WTC11 (cell line): ENCODE results near the gene LZIC. TPM values are rescaled to one million over a fixed set of nuclear protein-coding genes. Genes with fewer than 3 reads are reported as not detected.
A peak's percentile ranks its signal among the peaks of the same experiment; 100 is the strongest.

Experiments used
- ATAC-seq: fragments of 200-7000 bp; cut with Tn5 transposase; 2 replicates; pipeline ENCODE4 v1.10.0; 2021; ENCODE audit warnings: mild to moderate bottlenecking, moderate library complexity
- CTCF ChIA-PET: fragments of 300-600 bp; sonication (Branson Sonifier 250); formaldehyde crosslinking; loops from one replicate; lab custom pipeline; 2021; ENCODE audit warnings: antibody characterized with exemption; lab: Charles Lee
- POLR2A ChIA-PET: fragments of 350-600 bp; sonication (Branson Sonifier 250); formaldehyde crosslinking; loops from one replicate; lab custom pipeline; 2021; ENCODE audit warnings: antibody characterized with exemption; lab: Charles Lee
- DNase-seq: peaks from one replicate; pipeline ENCODE4 v3.0.0; 2021; ENCODE audit warnings: low spot score
- H3K27ac Mint-ChIP-seq: 2 replicates; pipeline ENCODE4 v1.8.0; 2021; ENCODE audit warnings: mixed read lengths
- H3K27me3 Mint-ChIP-seq: 2 replicates; pipeline ENCODE4 v1.8.0; 2021; ENCODE audit warnings: low read depth, mild to moderate bottlenecking, moderate library complexity, mixed read lengths
- H3K36me3 Mint-ChIP-seq: 2 replicates; pipeline ENCODE4 v1.8.0; 2021; ENCODE audit warnings: mixed read lengths
- H3K4me1 Mint-ChIP-seq: 2 replicates; pipeline ENCODE4 v1.8.0; 2022; ENCODE audit warnings: mixed read lengths
- H3K4me3 Mint-ChIP-seq: 2 replicates; pipeline ENCODE4 v1.8.0; 2021; ENCODE audit warnings: mild to moderate bottlenecking, moderate library complexity, mixed read lengths
- H3K9me3 Mint-ChIP-seq: 2 replicates; pipeline ENCODE4 v1.8.0; 2021; ENCODE audit warnings: mixed read lengths
- AR ChIP-seq: fragments of 250-450 bp; sonication (Bioruptor Pico); IDR thresholded peaks from 2 replicates; pipeline ENCODE4 v1.9.0; 2021; ENCODE audit warnings: mild to moderate bottlenecking
- E2F4 ChIP-seq: sonication (generic); formaldehyde crosslinking; IDR thresholded peaks from 2 replicates; pipeline ENCODE4 v1.8.1; 2022; ENCODE audit warnings: low read depth, mild to moderate bottlenecking, moderate library complexity, missing genetic modification reagents, borderline replicate concordance
- ETV6 ChIP-seq: sonication (generic); formaldehyde crosslinking; IDR thresholded peaks from 2 replicates; pipeline ENCODE4 v1.8.1; 2022; ENCODE audit warnings: mild to moderate bottlenecking, missing genetic modification reagents
- FOXK1 ChIP-seq: sonication (generic); formaldehyde crosslinking; IDR thresholded peaks from 2 replicates; pipeline ENCODE4 v1.8.0; 2022; ENCODE audit warnings: mild to moderate bottlenecking, moderate library complexity, missing genetic modification reagents
- IRF2 ChIP-seq: sonication (generic); formaldehyde crosslinking; IDR thresholded peaks from 2 replicates; pipeline ENCODE4 v1.8.0; 2022; ENCODE audit warnings: low read depth, missing genetic modification reagents, borderline replicate concordance
- MAX ChIP-seq: sonication (generic); formaldehyde crosslinking; IDR thresholded peaks from 2 replicates; pipeline ENCODE4 v1.8.0; 2022; ENCODE audit warnings: mild to moderate bottlenecking, missing genetic modification reagents
- MXD4 ChIP-seq: fragments of 250-450 bp; sonication (Bioruptor Pico); IDR thresholded peaks from 2 replicates; pipeline ENCODE4 v1.8.0; 2021; ENCODE audit warnings: mild to moderate bottlenecking, moderate library complexity, borderline replicate concordance
- MYBL2 ChIP-seq: sonication (generic); formaldehyde crosslinking; IDR thresholded peaks from 2 replicates; pipeline ENCODE4 v1.8.1; 2023; ENCODE audit warnings: mild to moderate bottlenecking, moderate library complexity, missing genetic modification reagents
- NFYB ChIP-seq: sonication (generic); formaldehyde crosslinking; conservative IDR thresholded peaks from 2 replicates; pipeline ENCODE4 v1.8.0; 2022; ENCODE audit warnings: low read depth, missing genetic modification reagents
- OVOL2 ChIP-seq: fragments of 250-450 bp; sonication (Bioruptor Pico); IDR thresholded peaks from 2 replicates; pipeline ENCODE4 v1.9.0; 2021; ENCODE audit warnings: mild to moderate bottlenecking, borderline replicate concordance
- PRRX2 ChIP-seq: fragments of 250-450 bp; sonication (Bioruptor Pico); IDR thresholded peaks from 2 replicates; pipeline ENCODE4 v1.8.0; 2021; ENCODE audit warnings: mild to moderate bottlenecking
- SP1 ChIP-seq: sonication (generic); formaldehyde crosslinking; conservative IDR thresholded peaks from 2 replicates; pipeline ENCODE4 v1.8.1; 2022; ENCODE audit warnings: missing genetic modification reagents
- ZNF219 ChIP-seq: sonication (generic); formaldehyde crosslinking; IDR thresholded peaks from 2 replicates; pipeline ENCODE4 v1.8.0; 2023; ENCODE audit warnings: missing genetic modification reagents, mild to moderate bottlenecking, borderline replicate concordance
- ZNF396 ChIP-seq: fragments of 250-450 bp; sonication (Bioruptor Pico); IDR thresholded peaks from 2 replicates; pipeline ENCODE4 v1.8.0; 2021; ENCODE audit warnings: mild to moderate bottlenecking, moderate library complexity, borderline replicate concordance
- ZNF423 ChIP-seq: fragments of 250-450 bp; sonication (Bioruptor Pico); IDR thresholded peaks from 2 replicates; pipeline ENCODE4 v2.1.2; 2022; ENCODE audit warnings: mild to moderate bottlenecking, moderate library complexity
- total RNA-seq: library from RNA; stranded (reverse); gene quantifications from 3 replicates; pipeline ENCODE4 v1.2.3, GENCODE V29; 2021
- TF ChIP-seq, protein P1 (sequence below): fragments of 250-450 bp; sonication (Bioruptor Pico); IDR thresholded peaks from 2 replicates; pipeline ENCODE4 v1.8.0; 2021; ENCODE audit warnings: mild to moderate bottlenecking
- TF ChIP-seq, protein P2 (sequence below): sonication (generic); formaldehyde crosslinking; IDR thresholded peaks from 2 replicates; pipeline ENCODE4 v1.8.0; 2022; ENCODE audit warnings: mild to moderate bottlenecking, missing genetic modification reagents

The LZIC gene
- total RNA-seq, 1 experiment from 2014 or later: 16.9 TPM

DNA sequence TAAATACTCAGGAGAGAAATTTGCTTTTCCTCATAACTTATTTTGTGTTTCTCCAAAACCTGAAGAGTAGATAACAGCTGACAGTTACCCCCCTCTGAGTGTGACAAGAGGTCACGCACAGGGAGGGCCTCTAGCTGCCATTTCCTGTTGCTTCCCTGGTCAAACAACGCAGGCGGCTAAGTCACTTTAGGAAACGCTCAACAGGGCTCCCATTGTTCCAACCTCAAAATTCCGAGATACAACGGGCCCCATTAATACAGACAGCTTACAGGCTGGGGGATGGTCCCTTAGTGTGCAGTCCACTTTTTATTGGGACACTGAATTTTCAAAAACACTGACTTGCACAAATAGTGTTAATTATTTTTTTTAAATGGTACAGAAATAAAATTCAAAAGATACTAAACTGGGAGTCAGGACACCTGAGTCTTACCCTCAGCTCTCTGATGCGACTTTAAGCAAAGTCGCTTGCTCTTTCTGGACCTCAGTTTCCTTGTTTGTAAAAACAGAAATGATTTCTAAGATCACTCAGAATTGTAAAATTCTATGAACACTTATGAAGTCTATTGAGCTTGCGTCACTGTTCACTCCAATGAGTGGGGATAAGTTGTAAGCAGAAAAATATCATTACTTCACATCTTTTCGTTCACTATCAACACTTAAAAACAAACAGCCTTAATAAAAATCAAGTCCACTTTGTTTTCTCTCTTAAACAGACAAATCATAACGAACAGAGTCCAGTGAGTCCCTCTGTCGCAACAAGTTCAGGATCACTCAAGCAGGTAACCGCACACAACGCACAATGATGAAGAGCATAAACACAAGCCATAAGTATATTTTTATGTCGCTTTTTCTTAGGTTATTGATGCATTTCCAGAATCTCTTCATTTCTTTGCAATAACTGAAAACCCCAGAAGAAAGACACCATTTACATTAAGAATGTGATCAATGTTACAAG is 13.5 kb downstream of the LZIC start (continued):
- peak; percentile 85 for TF ChIP-seq ZNF423 (CRISPR knock-in tag)
- peak; percentile 73 for TF ChIP-seq ETV6 (CRISPR knock-in tag)
- no peak for TF ChIP-seq OVOL2 (CRISPR knock-in tag)
- TF ChIP-seq, protein P1, sequence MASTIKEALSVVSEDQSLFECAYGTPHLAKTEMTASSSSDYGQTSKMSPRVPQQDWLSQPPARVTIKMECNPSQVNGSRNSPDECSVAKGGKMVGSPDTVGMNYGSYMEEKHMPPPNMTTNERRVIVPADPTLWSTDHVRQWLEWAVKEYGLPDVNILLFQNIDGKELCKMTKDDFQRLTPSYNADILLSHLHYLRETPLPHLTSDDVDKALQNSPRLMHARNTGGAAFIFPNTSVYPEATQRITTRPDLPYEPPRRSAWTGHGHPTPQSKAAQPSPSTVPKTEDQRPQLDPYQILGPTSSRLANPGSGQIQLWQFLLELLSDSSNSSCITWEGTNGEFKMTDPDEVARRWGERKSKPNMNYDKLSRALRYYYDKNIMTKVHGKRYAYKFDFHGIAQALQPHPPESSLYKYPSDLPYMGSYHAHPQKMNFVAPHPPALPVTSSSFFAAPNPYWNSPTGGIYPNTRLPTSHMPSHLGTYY (CRISPR knock-in tag): no peak
- TF ChIP-seq NFYB (CRISPR knock-in tag): no peak
- TF ChIP-seq SP1 (CRISPR knock-in tag): peak; percentile 55; the same call in 1 of the 2 replicates

GRCh38 chr1:9927259-9927658 is 15.9 kb downstream of the LZIC start:
- ChIA-PET CTCF (interaction anchor here (1.1 to 1.3 kb wide), 3 partner anchors 11 to 235 kb away, joined by 3 to 4 read pairs (median 3); no protein-coding TSS in a partner anchor), POLR2A (no interaction called here)
- no peaks in the 10 kb centered on the region for H3K9me3 Mint-ChIP-seq
- no peak overlapping the region for H3K4me3 Mint-ChIP-seq
- H3K36me3 Mint-ChIP-seq: peaks cover 14% of the 10 kb centered on the region
- H3K27ac Mint-ChIP-seq: peak overlapping the region; percentile 79
- peaks cover 55% of the 10 kb centered on the region for H3K4me1 Mint-ChIP-seq
- TF ChIP-seq FOXK1 (CRISPR knock-in tag): no peak
- TF ChIP-seq, protein P2, sequence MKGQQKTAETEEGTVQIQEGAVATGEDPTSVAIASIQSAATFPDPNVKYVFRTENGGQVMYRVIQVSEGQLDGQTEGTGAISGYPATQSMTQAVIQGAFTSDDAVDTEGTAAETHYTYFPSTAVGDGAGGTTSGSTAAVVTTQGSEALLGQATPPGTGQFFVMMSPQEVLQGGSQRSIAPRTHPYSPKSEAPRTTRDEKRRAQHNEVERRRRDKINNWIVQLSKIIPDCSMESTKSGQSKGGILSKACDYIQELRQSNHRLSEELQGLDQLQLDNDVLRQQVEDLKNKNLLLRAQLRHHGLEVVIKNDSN: no peak
- TF ChIP-seq IRF2 (CRISPR knock-in tag): no peak
- no peak for TF ChIP-seq ZNF396 (CRISPR knock-in tag)
- no peak for TF ChIP-seq ZNF219 (CRISPR knock-in tag)
- no peak for TF ChIP-seq MXD4
- H3K27me3 Mint-ChIP-seq: no peaks in the 10 kb centered on the region
- ATAC-seq (0 out of 2 replicates have a peak, but pooled peaks have one; percentile 21), DNase-seq (no peak)

DNA sequence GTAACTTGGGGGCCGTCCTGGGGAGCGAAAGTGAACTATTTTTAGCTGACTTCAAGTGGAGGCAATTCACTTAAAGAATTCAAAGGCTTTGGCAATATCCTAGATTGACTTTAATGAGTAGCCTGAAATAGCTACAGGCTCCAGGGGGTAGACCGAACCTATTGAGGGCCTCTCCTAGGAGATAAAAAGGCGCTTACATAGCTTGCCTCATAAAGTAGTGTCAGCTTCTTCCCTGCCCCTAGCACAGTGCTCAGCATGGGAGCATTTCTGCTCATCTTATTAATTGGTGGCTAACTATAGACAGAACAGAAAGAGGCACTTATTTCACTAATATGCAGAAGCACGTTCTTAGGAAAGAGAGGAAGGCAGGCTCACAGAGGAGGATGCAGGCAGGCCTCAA is 20.8 kb downstream of the LZIC start:
- Mint-ChIP-seq H3K36me3 (no peaks in the 10 kb centered on the region), H3K9me3 (no peaks in the 10 kb centered on the region), H3K27me3 (no peaks in the 10 kb centered on the region), H3K27ac (peak overlapping the region; percentile 81), H3K4me1 (peaks cover 35% of the 10 kb centered on the region)
- CTCF ChIA-PET: interaction anchor here (0.8 to 1.4 kb wide), 4 partner anchors 32 to 271 kb away, joined by 3 to 5 read pairs (median 4); partner anchors contain the start of gene PIK3CD
- TF ChIP-seq AR (CRISPR knock-in tag): no peak
- no peak for TF ChIP-seq PRRX2 (CRISPR knock-in tag)
- TF ChIP-seq, all 79 proteins: peak for 0
- no peak for DNase-seq
- peak; percentile 81 for ATAC-seq
- POLR2A ChIA-PET: no interaction called here
- H3K4me3 Mint-ChIP-seq: no peak overlapping the region

DNA sequence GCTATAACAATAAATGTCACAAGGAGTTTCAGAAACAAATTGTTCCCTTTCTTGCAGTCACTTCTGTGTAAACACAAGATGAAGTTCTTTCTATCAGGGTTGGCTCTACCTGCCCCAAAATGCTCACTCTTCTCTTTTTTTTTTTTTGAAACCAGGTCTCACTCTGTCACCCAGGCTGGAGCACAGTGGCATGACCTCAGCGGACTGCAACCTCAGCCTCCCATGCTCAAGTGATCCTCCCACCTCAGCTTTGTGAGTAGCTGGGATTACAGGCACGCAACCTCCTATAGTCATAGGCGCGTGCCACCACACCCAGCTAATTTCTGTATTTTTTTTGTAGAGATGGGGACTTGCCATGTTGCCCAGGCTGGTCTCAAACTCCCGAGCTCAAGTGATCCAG is 22.6 kb downstream of the LZIC start:
- Mint-ChIP-seq H3K4me3 (no peak overlapping the region), H3K9me3 (no peaks in the 10 kb centered on the region), H3K27ac (no peak overlapping the region), H3K36me3 (no peaks in the 10 kb centered on the region), H3K4me1 (peaks cover 27% of the 10 kb centered on the region), H3K27me3 (no peaks in the 10 kb centered on the region)
- POLR2A ChIA-PET: no interaction called here
- CTCF ChIA-PET: no interaction called here
- ATAC-seq (no peak), DNase-seq (no peak)
- no peak for TF ChIP-seq MAX (CRISPR knock-in tag)
- no peak for TF ChIP-seq FOXK1 (CRISPR knock-in tag)
- no peak for TF ChIP-seq MYBL2 (CRISPR knock-in tag)
- no peak for TF ChIP-seq AR (CRISPR knock-in tag)
- no peak for TF ChIP-seq E2F4 (CRISPR knock-in tag)
